D341Med (cell line): ENCODE data around the gene INKA2.
"Not testable (repeated sequence)": the region's sequence is repeated elsewhere in the genome, so short reads cannot be mapped to it uniquely, and the experiment has no call there.

Experiments used
- DNase-seq: peaks from one replicate; pipeline ENCODE4 v3.0.0; 2012; ENCODE audit warnings: low spot score

INKA2 gene

DNA sequence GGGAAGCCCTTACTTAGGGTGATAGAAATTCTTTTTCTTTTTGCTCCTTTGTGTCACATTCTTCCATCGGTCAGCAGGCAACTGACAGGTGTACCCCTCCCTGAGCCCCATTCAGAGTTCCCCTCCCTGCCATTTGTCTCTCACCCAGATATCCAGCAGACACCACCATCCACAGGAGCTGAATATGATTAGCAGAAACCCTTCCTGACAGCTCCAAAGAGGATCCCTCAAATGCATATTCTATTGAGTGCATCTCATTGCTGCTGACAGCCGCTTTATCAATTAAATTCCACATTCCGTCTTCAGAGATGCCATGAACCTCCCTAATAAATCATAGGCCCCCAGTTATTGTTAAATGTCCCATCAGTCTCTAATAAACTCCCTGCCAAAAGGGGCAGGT lies 10.4 kb upstream of the INKA2 start:
- DNase-seq: no peak

- DNase-seq: no peak
These were observed 8.8 kb upstream of the INKA2 start for GRCh38 chr1:111747947-111748346.

DNA sequence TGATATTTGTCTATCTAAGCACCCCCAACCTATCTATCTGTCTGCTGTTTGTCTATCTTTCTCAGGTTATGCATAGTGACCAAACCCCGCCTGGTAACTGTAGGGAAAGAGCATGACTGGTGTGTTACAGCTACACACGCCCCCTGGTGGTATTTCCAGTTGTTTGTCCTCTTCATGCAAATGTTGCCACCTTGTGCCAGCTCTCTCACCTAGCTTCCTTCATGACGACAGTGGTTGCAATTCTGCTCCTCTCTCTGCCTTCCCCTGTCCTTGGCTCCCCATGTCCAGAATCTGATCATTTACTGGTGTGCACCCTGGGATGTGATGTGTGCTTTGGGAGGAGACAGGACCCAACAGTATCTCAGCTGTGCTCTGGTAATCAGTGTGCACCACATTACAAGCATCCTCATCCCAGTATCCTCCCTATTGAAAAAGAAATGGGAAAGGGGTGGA lies 8.1 kb upstream of the INKA2 start:
- peak; percentile 67 for DNase-seq

DNA sequence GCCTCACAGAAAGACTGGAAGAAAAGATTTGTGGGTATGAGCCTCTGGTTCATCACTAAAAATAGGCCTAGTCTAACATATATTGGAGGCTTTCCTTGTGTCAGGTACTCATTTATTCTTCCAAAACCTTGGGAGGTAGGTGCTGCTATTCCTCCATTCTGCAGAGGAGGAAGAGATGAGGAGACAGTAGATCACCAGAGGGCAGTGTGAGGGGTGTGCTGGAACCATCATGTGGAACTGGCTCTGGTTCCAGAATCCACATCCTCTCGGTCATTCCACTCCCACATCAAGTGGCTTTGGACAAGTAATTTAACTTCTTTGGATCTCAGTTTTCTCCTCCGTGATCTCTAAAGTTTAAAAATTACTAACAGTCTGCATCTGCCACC lies 7.4 kb upstream of the INKA2 start:
- no peak for DNase-seq

GRCh38 chr1:111745675-111746613 lies 6.7 kb upstream of the INKA2 start:
- DNase-seq: no peak

DNA sequence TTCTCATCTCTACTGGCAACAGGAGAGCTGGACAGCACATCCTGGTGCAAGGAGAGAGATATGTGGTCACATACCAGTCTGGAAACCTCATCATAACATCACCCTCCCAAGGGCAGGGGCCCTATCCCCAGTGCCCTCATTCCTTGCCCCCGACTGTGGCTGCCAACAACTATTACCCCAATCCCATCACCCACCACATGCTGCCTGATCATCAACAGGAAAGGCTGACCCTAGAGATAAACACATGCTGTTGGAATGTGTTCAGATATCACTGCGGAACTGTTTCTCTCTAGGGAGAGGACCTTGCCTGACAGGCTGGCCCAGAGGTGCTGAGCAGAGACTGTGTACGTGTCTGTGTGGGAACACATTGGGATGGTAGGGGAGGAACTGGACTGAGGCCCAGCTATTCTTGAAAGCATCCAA lies 4.5 kb upstream of the INKA2 start:
- no peak for DNase-seq

DNA sequence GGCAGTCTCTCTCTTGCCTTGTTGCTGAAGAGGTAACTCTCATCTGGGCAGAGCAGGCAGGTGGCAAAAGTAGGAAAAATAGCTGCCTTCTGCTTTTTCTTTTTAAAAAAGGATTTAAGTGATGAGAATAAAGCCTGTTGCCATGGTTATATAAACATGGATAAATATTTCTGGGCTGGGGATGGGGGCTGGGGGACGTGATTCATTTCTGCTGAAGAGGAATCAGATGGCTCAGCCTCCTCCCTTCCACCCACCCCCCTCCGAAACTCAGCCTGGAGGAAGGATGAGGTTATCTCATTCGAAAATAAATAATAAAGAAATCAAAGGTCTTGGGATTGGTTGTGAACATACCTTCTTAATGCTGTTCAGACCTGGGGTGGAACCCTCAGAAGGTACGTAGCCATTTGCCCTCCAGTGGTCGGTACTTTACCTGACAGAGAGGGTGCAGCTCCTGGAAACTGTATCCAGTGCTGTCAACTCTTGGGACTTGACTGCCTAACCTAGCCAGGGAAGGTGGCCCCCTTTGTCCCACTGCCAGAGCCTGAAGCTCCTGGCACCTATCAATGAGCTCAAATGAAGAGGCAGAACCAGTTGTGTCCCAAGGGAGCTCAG lies 3.8 kb upstream of the INKA2 start:
- no peak for DNase-seq

DNA sequence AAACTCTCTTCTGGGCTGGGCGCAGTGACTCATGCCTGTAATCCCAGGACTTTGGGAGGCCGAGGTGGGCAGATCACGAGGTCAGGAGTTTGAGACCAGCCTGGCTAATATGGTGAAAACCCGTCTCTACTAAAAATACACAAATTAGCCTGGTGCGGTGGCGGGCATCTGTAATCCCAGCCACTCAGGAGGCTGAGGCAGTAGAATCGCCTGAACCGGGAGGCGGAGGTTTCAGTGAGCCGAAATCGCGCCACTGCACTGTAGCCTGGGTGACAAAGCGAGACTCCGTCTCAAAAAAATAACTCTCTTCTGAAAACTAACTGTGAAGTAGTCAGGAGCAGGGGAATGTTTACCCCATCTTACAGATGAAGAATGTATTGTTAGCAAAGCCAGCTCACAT lies 3.1 kb upstream of the INKA2 start:
- not testable (repeated sequence) for DNase-seq

GRCh38 chr1:111739925-111740765 lies 950 bp upstream of the INKA2 start:
- DNase-seq: peak; percentile 74

DNA sequence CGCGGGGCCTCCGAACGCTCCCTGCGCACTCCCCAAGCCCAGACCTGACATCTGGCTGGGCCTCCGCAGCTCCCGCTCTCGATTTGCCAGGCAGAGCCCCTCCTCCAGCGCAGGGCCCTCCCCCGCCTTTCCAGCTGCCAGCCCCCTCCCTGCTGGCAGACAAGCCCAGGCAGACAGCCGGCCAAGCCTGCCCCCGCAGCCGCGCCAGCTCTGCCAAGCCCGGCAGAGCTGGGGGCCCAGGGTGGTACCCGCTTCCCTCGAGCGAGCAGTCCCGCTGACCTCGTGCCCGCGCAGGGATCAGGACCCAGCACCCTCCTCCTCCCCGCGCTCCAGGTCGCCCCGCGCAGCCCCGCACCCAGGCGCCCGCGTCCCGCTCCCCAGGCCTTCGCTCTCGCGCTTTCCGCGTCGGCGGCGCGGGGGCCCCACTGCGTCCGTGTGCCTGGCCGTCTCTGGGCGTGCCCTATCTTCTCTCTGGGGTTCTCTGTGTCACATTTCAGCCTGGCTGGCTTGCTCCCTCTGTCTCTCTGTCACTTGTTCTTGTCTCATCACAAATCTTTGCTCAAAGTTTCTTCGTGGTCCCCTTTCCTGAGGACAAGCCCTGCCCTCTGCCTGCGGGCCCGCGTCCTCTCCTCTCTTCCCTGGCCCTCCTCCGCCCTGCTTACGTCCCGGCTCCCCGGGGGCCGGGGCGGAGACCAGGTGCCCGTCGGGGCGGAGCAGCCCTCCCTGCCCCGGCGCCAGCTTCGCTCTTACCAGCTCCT lies 580 bp downstream of the INKA2 start:
- peak; percentile 75 for DNase-seq

DNA sequence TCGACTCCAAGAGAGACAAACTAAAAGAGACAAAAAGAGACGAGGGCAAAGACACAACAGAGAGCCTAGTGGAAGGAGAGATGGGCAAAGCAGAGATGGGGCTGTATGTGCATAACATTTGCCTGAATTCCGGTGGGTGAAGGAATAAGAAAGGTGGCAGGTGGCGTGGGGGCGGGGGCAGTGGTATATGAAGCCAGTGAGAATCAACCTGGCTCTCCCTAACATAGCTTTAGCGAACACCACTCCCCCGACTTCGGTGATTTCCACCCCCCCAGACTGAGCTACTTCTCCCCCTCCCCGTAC lies 1.1 kb downstream of the INKA2 start:
- DNase-seq: no peak

- DNase-seq: no peak
These were observed 1.7 kb downstream of the INKA2 start for GRCh38 chr1:111737216-111738132.

GRCh38 chr1:111736548-111737215 lies 2.5 kb downstream of the INKA2 start:
- no peak for DNase-seq

DNA sequence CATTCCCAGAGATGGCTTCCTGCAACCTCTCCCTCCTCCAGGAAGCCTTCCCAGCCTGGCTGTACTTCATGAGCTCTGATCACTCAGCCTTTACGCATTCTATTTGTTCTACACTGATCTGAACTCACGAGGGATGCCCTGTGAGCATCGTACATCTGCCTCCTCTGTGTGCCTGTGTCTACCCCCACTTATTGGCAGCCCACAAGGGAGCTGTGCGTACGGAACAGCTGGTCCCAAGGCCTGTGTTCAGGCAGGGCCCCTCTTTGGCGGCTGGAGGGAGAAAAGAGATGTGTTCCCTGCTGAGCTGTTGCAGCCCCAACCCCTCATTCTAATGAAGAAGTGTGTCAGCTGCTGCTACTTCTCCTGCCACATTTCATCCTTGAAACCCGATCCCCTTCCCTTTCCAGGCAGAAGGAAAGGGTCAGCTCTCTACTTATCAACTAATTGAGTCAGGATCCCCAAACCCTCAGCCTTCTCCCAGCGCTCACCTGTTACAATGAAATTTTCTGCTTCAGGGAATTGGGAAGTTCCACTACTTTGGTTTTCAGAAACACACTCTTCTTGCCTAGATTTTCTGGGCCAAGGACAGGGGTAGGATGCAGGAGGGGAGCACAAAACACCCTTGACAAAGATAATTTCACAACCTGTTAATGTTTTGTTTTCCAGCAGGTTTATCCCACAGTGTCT lies 3.2 kb downstream of the INKA2 start:
- DNase-seq: peak; percentile 47

DNA sequence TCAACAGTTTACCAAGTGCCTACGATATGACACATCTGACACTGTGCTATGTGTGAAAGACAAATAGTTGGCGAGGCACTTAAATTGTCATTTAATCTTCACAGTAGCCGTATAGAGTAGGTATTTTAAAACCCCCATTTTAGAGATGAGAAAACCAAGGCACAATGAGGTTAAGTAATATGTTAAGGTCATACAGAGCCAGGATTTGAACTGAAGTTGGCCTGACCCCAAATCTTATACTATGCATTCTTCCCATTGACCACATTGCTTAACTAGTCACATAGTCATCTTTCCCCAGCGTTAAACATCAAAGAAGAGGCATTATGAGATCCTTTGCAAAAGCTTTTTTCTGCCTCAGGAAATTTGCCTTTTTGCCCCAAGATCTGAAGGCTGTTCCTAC lies 3.9 kb downstream of the INKA2 start:
- no peak for DNase-seq

- DNase-seq: no peak
These were observed 4.3 kb downstream of the INKA2 start for GRCh38 chr1:111734856-111735255.

DNA sequence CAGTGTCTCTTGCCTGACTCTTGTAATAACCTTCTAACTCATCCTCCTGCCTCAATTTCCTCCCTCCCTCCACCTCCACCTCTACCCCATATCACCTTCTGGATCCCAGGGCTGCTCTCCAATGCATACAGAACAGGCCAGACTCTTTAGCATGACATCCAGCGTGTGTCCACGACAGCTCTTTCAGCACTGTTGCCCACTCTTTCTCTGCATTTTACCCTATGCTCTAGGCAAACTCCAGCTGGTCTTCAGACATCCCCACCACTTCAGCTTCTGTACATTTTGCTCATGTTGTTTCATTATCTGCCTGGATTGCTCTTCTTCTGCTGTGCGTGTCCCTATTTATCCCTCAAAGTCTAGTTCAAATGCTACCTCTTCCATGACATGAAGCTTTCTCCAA lies 4.8 kb downstream of the INKA2 start:
- DNase-seq: no peak

DNA sequence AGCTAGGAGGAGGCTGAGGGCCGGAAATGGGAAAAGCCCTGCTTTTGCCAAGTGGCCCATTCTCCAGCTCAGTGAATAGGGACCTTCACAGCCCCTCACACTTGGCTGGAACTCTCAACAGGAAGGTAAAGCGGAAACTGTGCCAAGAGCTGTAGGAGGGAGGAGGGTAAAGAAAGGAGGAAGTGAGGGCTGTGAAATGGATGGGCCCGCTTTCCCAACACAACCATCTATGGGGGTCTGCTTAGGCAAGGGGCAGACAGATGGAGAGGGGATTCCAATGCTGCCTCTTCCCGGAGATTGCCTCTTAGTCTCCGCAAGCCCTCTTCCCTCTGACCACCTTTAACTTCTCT lies 5.2 kb downstream of the INKA2 start:
- no peak for DNase-seq

- DNase-seq: no peak
These were observed 5.8 kb downstream of the INKA2 start for GRCh38 chr1:111733183-111733991.
